Thoracic aorta (tissue), 2 donors: ENCODE data around the gene PIAS1. TPM values are rescaled to one million over a fixed set of nuclear protein-coding genes. Genes with fewer than 3 reads are reported as not detected.

Experiments used
- ATAC-seq: fragments of 150-250 bp; one replicate; pipeline ENCODE4 v1.8.0; 2017; ENCODE audit warnings: low read depth; ENCODE audit not compliant: insufficient number of reproducible peaks, low FRiP score
- DNase-seq: peaks from one replicate; pipeline ENCODE4 v3.0.0-alpha.2; 2020; ENCODE audit warnings: low spot score
- H3K27ac ChIP-seq, 2 donors: fragments of 200-600 bp; sonication (generic); 1 replicate in 1 of 2; 2 replicates in 1 of 2; pipeline ENCODE4 v1.5.1; 2016; ENCODE audit warnings: mild to moderate bottlenecking in 2 of 2, moderate library complexity in 2 of 2
- H3K27me3 ChIP-seq: fragments of 200-600 bp; sonication (generic); replicated peaks from 2 replicates; pipeline ENCODE4 v1.6.0; 2016; ENCODE audit warnings: mild to moderate bottlenecking; ENCODE audit not compliant: insufficient read depth
- H3K36me3 ChIP-seq: fragments of 200-600 bp; sonication (generic); one replicate; pipeline ENCODE4 v1.5.1; 2016
- H3K4me1 ChIP-seq, 2 donors: fragments of 200-600 bp; sonication (generic); 1 replicate in 1 of 2; 2 replicates in 1 of 2; pipeline versions ENCODE4 v1.5.1 to v1.6.0; 2016; ENCODE audit warnings: low read depth in 2 of 2, mild to moderate bottlenecking in 1 of 2; ENCODE audit not compliant: control insufficient read depth in 1 of 2
- H3K4me3 ChIP-seq: fragments of 200-600 bp; sonication (generic); 2 replicates; pipeline ENCODE4 v1.5.1; 2016; ENCODE audit warnings: mild to moderate bottlenecking
- H3K9me3 ChIP-seq: fragments of 200-600 bp; sonication (generic); 2 replicates; pipeline ENCODE4 v1.5.1; 2016
- total RNA-seq, 2 donors: library from RNA; depleted of rRNA; stranded (reverse); fragments of >200 nt; gene quantifications; one replicate each; pipeline versions ENCODE4 v1.1.0 to v1.2.3, GENCODE V29; 2016
- TF ChIP-seq, protein P1 (sequence below): fragments of 200-600 bp; sonication (generic); IDR thresholded peaks from one replicate; pipeline ENCODE4 v1.5.1; 2019; ENCODE audit warnings: antibody characterized with exemption

The PIAS1 gene
- total RNA-seq, 2 donors from 2014 or later, result 45.1 to 74.1 TPM

DNA sequence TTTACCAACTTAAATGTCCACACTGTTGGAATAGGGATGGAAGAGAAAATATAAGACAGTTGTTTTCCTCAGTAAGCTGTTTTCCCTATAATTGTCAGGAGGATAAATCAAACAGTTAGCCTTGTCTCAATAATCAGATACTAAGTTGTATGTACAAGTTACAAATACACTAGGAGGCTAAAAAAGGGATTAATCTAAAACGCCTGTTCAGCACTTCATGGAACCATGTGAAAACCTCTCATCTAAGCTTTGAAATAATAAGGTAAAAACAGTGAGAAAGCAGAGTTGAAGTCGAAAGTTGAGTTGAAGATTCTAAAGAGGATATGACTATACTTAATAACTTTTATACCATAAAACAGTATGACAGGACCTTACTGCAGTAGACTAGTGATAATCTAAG lies 89.0 kb downstream of the PIAS1 start:
- Histone ChIP-seq H3K27ac (no peak overlapping the region), H3K9me3 (no peaks in the 10 kb centered on the region), H3K4me1 (peaks cover 3 to 14% of the 10 kb centered on the region in 2 donors), H3K36me3 (peaks cover 5% of the 10 kb centered on the region), H3K4me3 (no peak overlapping the region), H3K27me3 (no peaks in the 10 kb centered on the region)
- ATAC-seq (no peak), DNase-seq (no peak)
- TF ChIP-seq, protein P1, sequence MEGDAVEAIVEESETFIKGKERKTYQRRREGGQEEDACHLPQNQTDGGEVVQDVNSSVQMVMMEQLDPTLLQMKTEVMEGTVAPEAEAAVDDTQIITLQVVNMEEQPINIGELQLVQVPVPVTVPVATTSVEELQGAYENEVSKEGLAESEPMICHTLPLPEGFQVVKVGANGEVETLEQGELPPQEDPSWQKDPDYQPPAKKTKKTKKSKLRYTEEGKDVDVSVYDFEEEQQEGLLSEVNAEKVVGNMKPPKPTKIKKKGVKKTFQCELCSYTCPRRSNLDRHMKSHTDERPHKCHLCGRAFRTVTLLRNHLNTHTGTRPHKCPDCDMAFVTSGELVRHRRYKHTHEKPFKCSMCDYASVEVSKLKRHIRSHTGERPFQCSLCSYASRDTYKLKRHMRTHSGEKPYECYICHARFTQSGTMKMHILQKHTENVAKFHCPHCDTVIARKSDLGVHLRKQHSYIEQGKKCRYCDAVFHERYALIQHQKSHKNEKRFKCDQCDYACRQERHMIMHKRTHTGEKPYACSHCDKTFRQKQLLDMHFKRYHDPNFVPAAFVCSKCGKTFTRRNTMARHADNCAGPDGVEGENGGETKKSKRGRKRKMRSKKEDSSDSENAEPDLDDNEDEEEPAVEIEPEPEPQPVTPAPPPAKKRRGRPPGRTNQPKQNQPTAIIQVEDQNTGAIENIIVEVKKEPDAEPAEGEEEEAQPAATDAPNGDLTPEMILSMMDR, result no peak

DNA sequence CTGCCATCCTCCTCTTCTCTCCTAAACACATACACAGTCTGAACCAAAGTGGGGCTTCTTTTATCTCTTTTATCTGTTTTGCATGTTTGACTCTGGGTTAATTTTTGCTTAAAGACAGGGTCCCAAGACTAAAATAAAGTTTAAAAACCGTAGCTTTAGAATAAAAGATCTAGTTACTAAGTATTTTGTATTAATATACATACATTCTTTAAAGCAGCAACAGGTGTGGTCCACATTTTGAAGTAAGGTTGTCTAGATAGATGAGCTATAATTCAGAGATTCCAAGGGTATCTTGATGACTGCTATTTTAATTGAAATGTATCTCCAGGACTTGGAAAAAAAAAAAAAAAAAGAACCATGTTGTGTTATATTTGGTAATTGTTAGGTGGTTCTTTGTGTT lies 89.7 kb downstream of the PIAS1 start:
- Histone ChIP-seq H3K4me1 (peaks cover 2 to 17% of the 10 kb centered on the region in 2 donors), H3K4me3 (no peak overlapping the region), H3K9me3 (no peaks in the 10 kb centered on the region), H3K36me3 (peaks cover 5% of the 10 kb centered on the region), H3K27me3 (no peaks in the 10 kb centered on the region), H3K27ac (no peak overlapping the region)
- ATAC-seq, result no peak
- no peak for DNase-seq
- TF ChIP-seq, protein P1, result no peak

DNA sequence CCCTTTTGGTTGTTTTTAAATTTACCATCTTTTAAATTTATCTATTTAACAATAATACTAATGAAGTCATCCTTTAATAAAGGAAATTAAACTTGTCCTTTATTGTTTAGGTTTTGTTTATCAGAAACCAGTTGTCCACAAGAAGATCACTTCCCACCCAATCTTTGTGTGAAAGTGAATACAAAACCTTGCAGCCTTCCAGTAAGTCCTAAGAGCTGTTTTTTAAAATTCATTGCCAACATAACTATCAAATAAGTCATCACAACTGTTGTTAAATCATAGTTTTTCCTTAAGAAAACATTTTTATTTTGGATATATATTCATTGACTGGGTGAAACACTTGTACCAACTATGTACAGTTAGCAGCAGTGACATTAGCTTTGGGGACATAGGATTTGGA lies 91.6 kb downstream of the PIAS1 start:
- peaks cover 5% of the 10 kb centered on the region for H3K36me3 ChIP-seq
- H3K27ac ChIP-seq, result no peak overlapping the region
- peaks cover 5 to 17% of the 10 kb centered on the region in 2 donors for H3K4me1 ChIP-seq
- TF ChIP-seq, protein P1, result no peak
- H3K27me3 ChIP-seq, result no peaks in the 10 kb centered on the region
- H3K4me3 ChIP-seq, result no peak overlapping the region
- ATAC-seq, result no peak
- no peak for DNase-seq
- H3K9me3 ChIP-seq, result no peaks in the 10 kb centered on the region

DNA sequence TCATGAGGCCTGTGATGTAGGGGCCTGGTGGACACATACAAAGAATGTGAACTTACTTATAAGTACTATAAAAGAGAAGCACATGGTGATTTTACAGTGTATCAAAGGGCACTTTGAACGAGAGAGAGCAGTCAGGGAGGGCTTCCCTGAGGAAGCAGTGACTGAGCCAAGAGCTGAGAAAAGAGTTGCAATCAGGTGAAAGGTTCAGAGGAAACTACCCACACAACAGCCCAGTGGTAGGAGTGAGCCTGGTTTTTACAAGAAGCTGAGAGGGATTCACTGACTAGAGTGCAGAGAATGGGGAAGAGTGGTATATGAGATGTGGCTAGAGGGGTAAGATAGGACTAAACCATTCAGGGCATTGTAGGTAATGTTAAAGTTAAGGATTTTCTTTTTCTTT lies 93.9 kb downstream of the PIAS1 start:
- no peak for DNase-seq
- no peak overlapping the region for H3K4me3 ChIP-seq
- ATAC-seq, result no peak

GRCh38 chr15:68149059-68149458 lies 94.9 kb downstream of the PIAS1 start:
- peaks cover 5 to 17% of the 10 kb centered on the region in 2 donors for H3K4me1 ChIP-seq
- H3K9me3 ChIP-seq, result no peaks in the 10 kb centered on the region
- ATAC-seq (no peak), DNase-seq (no peak)
- no peak overlapping the region for H3K4me3 ChIP-seq
- TF ChIP-seq, protein P1, result no peak
- H3K36me3 ChIP-seq, result peaks cover 5% of the 10 kb centered on the region
- no peaks in the 10 kb centered on the region for H3K27me3 ChIP-seq
- no peak overlapping the region for H3K27ac ChIP-seq

More for the DNA sequence above, 93.9 kb downstream of the PIAS1 start:
- no peak overlapping the region for H3K27ac ChIP-seq
- H3K36me3 ChIP-seq, result peaks cover 5% of the 10 kb centered on the region
- TF ChIP-seq, protein P1, result no peak
- H3K4me1 ChIP-seq, result peaks cover 5 to 17% of the 10 kb centered on the region in 2 donors
- no peaks in the 10 kb centered on the region for H3K27me3 ChIP-seq
- no peaks in the 10 kb centered on the region for H3K9me3 ChIP-seq
